HG03196 (cell line): ENCODE measurements around the gene CD1B.
"Not testable (repeated sequence)": the region's sequence is repeated elsewhere in the genome, so short reads cannot be mapped to it uniquely, and the experiment has no call there.

Source experiments
- ATAC-seq: cut with Tn5 transposase; IDR thresholded peaks from one replicate; pipeline ENCODE4 v1.9.1; 2021; ENCODE audit not compliant: unreplicated experiment

CD1B gene

GRCh38 chr1:158329300-158329699 lies 2.0 kb downstream of the CD1B start:
- ATAC-seq, result no peak

GRCh38 chr1:158328426-158328825 lies 2.9 kb downstream of the CD1B start:
- ATAC-seq, result no peak

GRCh38 chr1:158327481-158327880 lies 3.9 kb downstream of the CD1B start:
- no peak for ATAC-seq

GRCh38 chr1:158324395-158324794 lies 6.9 kb downstream of the CD1B start:
- ATAC-seq, result no peak

- no peak for ATAC-seq
These were observed 7.5 kb downstream of the CD1B start for GRCh38 chr1:158323866-158324265.

GRCh38 chr1:158311066-158311465 lies 20.3 kb downstream of the CD1B start:
- ATAC-seq, result no peak

GRCh38 chr1:158310623-158311022 lies 20.7 kb downstream of the CD1B start:
- no peak for ATAC-seq

- ATAC-seq, result no peak
These were observed 35.5 kb downstream of the CD1B start for GRCh38 chr1:158295791-158296190.

- no peak for ATAC-seq
These were observed 40.9 kb downstream of the CD1B start for GRCh38 chr1:158290321-158290844.

- ATAC-seq, result no peak
These were observed 41.5 kb downstream of the CD1B start, which contains the start of gene CD1C for GRCh38 chr1:158289811-158290210. CD1C (plus strand) TSS chr1:158289923; CDS start chr1:158290065, 142 bp downstream.

GRCh38 chr1:158286941-158287346 lies 44.4 kb downstream of the CD1B start:
- ATAC-seq, result no peak

GRCh38 chr1:158286487-158286886 lies 44.8 kb downstream of the CD1B start:
- ATAC-seq, result no peak

GRCh38 chr1:158285756-158286241 lies 45.5 kb downstream of the CD1B start:
- ATAC-seq, result peak; percentile 73

GRCh38 chr1:158283965-158284364 lies 47.4 kb downstream of the CD1B start:
- peak; percentile 57 for ATAC-seq

GRCh38 chr1:158282421-158282820 lies 48.9 kb downstream of the CD1B start:
- not testable (repeated sequence) for ATAC-seq
